Suprapubic skin (tissue), 4 donors: Measurements from ENCODE around the gene KDM6A. TPM values are rescaled to one million over a fixed set of nuclear protein-coding genes. Genes with fewer than 3 reads are reported as not detected.

Source experiments
- DNase-seq, 2 donors: peaks; one replicate each; pipeline ENCODE4 v3.0.0-alpha.2; 2019; ENCODE audit warnings: low spot score in 2 of 2
- H3K27ac ChIP-seq: fragments of 200-600 bp; sonication (generic); one replicate; pipeline ENCODE4 v1.5.1; 2019
- H3K27me3 ChIP-seq: fragments of 200-600 bp; sonication (generic); one replicate; pipeline ENCODE4 v1.5.1; 2019
- H3K36me3 ChIP-seq: fragments of 200-600 bp; sonication (generic); one replicate; pipeline ENCODE4 v1.5.1; 2019
- H3K4me1 ChIP-seq: fragments of 200-600 bp; sonication (generic); one replicate; pipeline ENCODE4 v1.5.1; 2019
- H3K4me3 ChIP-seq: fragments of 200-600 bp; sonication (generic); one replicate; pipeline ENCODE4 v1.5.1; 2019; ENCODE audit warnings: mild to moderate bottlenecking
- H3K9me3 ChIP-seq: fragments of 200-600 bp; sonication (generic); one replicate; pipeline ENCODE4 v1.5.1; 2019
- EP300 ChIP-seq: sonication (generic); formaldehyde crosslinking; IDR thresholded peaks from one replicate; pipeline ENCODE4 v1.6.1; 2017; ENCODE audit warnings: antibody characterized with exemption
- POLR2A ChIP-seq, 2 donors: fragments of 450-650 bp; IDR thresholded peaks; one replicate each; pipeline ENCODE4 v1.6.1; 2017; ENCODE audit warnings: antibody characterized with exemption in 2 of 2, mild to moderate bottlenecking in 2 of 2, moderate library complexity in 2 of 2
- POLR2AphosphoS5 ChIP-seq, 3 donors: sonication (generic); formaldehyde crosslinking; IDR thresholded peaks; one replicate each; pipeline ENCODE4 v1.6.1; 2017; ENCODE audit warnings: antibody characterized with exemption in 3 of 3
- WGBS: methylation state at CpG from one replicate; pipeline ENCODE4 v1.1.5; 2018; 5-methylcytosine and 5-hydroxymethylcytosine counted together
- total RNA-seq, 4 donors: library from RNA; depleted of rRNA; stranded (reverse); fragments of >200 nt; gene quantifications; one replicate each; pipeline ENCODE4 v1.1.0, GENCODE V29; 2016
- TF ChIP-seq, protein P1 (sequence below), 2 donors: fragments of 200-600 bp in 1 of 2; fragments of 450-650 bp in 1 of 2; sonication (generic) in 1 of 2; IDR thresholded peaks; one replicate each; pipeline ENCODE4 v1.5.1; 2016 to 2019; ENCODE audit warnings: antibody characterized with exemption in 2 of 2, mild to moderate bottlenecking in 1 of 2, moderate library complexity in 1 of 2

KDM6A gene
- total RNA-seq, 4 donors from 2014 or later: 45.5 to 140 (median 60.9) TPM

DNA sequence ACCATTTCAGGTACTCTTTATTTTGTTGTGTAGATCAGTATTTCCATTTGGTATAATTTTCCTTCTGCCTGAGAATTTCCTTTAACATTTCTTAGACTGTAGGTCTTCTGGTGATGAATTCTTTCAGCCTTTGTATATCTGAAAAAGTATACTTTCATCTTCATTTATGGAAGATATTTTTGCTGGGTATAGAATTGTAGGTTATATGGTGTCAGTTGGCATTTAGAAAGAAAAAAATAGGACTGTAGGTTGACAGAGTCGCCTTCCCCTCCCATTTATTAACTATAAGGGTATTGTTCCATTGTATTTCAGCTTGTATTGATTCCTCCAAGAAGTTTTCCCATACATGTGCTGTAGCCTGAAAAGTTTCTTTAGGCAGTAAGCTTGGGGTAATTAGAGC is 71.9 kb downstream of the KDM6A start:
- no peak for DNase-seq

DNA sequence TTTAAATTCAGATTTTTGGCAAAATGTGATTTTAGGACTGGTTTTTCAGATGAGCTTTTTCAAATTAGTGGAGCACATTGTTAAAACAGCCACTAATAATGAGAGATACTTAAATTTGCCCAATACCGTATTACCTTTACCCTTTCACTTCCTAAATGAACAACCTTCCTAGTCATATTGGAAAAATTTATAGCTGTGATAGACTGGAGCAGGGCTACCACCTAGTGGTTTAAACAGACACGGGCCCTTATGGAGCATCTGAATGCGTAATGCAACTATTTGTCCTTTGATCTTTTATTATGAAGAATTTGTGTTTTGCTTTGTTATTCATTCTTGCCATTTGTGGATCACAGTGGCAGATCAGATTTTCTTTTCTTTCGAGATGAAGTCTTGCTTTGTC is 72.7 kb downstream of the KDM6A start:
- no peaks in the 10 kb centered on the region for H3K4me1 ChIP-seq
- no peaks in the 10 kb centered on the region for H3K9me3 ChIP-seq
- H3K27ac ChIP-seq: no peak overlapping the region
- WGBS: 82% methylated on average over 4 of the region's 4 CpGs
- H3K27me3 ChIP-seq: no peaks in the 10 kb centered on the region
- TF ChIP-seq POLR2AphosphoS5 (IDR thresholded peaks at IDR 0.05): no peak
- no peak for TF ChIP-seq POLR2A (IDR thresholded peaks at IDR 0.05)
- no peak for TF ChIP-seq EP300
- TF ChIP-seq, protein P1, sequence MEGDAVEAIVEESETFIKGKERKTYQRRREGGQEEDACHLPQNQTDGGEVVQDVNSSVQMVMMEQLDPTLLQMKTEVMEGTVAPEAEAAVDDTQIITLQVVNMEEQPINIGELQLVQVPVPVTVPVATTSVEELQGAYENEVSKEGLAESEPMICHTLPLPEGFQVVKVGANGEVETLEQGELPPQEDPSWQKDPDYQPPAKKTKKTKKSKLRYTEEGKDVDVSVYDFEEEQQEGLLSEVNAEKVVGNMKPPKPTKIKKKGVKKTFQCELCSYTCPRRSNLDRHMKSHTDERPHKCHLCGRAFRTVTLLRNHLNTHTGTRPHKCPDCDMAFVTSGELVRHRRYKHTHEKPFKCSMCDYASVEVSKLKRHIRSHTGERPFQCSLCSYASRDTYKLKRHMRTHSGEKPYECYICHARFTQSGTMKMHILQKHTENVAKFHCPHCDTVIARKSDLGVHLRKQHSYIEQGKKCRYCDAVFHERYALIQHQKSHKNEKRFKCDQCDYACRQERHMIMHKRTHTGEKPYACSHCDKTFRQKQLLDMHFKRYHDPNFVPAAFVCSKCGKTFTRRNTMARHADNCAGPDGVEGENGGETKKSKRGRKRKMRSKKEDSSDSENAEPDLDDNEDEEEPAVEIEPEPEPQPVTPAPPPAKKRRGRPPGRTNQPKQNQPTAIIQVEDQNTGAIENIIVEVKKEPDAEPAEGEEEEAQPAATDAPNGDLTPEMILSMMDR (IDR thresholded peaks at IDR 0.05): no peak
- no peaks in the 10 kb centered on the region for H3K36me3 ChIP-seq
- no peak overlapping the region for H3K4me3 ChIP-seq
- DNase-seq: no peak

More for the DNA sequence above, 71.9 kb downstream of the KDM6A start:
- Histone ChIP-seq H3K4me1 (no peaks in the 10 kb centered on the region), H3K27me3 (no peaks in the 10 kb centered on the region), H3K27ac (no peak overlapping the region), H3K36me3 (no peaks in the 10 kb centered on the region), H3K4me3 (no peak overlapping the region), H3K9me3 (no peaks in the 10 kb centered on the region)
- 100% methylated on average over 1 of the region's 1 CpG for WGBS
- TF ChIP-seq POLR2AphosphoS5 (IDR thresholded peaks at IDR 0.05) (no peak), POLR2A (IDR thresholded peaks at IDR 0.05) (no peak)
- TF ChIP-seq, protein P1 (IDR thresholded peaks at IDR 0.05): no peak

DNA sequence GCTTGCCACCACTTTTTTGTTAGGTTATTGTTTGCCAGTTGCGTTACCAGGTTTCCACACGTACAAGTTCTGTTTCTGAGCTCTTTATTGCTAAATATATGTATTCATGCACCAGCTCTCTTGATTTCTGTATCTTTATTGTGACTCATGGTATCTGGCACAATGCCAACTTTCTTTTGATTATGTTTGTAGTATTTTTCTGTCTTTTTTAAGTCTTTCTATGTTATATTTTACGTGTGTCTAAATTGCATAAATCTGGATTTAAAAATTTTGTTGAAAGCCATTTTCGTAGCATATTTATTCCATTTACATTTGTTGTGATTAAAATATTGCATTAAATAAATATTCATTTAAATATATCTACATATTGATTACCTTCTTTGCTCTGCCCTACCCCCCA is 73.8 kb downstream of the KDM6A start:
- H3K4me3 ChIP-seq: no peak overlapping the region
- TF ChIP-seq POLR2A (IDR thresholded peaks at IDR 0.05) (no peak), EP300 (no peak), POLR2AphosphoS5 (IDR thresholded peaks at IDR 0.05) (no peak)
- TF ChIP-seq, protein P1 (IDR thresholded peaks at IDR 0.05): no peak
- no peak overlapping the region for H3K27ac ChIP-seq
- DNase-seq: no peak
- H3K9me3 ChIP-seq: no peaks in the 10 kb centered on the region
- no peaks in the 10 kb centered on the region for H3K36me3 ChIP-seq
- H3K4me1 ChIP-seq: no peaks in the 10 kb centered on the region
- WGBS: 89% methylated on average over 4 of the region's 4 CpGs
- H3K27me3 ChIP-seq: no peaks in the 10 kb centered on the region

DNA sequence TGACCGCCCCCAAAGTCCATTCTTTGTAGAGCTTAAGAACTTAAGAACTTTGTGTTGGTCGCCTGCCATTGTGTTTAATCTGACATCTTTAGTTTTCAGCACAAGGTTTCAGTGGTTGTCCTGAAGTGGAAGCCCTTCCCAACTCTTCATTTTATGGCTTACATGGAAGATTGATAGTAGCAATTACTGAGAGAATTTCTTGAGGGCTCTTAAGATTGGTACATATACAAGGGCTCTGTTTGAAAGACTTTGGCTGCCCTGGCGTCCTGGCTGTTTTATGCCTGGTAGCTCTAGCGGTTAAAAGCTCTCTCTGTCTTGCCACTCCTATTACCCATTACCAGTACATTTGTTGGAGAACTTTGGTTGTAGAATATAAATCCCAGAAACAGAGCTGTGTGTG is 75.0 kb downstream of the KDM6A start:
- H3K9me3 ChIP-seq: no peaks in the 10 kb centered on the region
- H3K27me3 ChIP-seq: no peaks in the 10 kb centered on the region
- no peak for DNase-seq
- TF ChIP-seq POLR2AphosphoS5 (IDR thresholded peaks at IDR 0.05) (no peak), EP300 (no peak), POLR2A (IDR thresholded peaks at IDR 0.05) (no peak)
- TF ChIP-seq, protein P1 (IDR thresholded peaks at IDR 0.05): no peak
- H3K4me1 ChIP-seq: no peaks in the 10 kb centered on the region
- H3K36me3 ChIP-seq: no peaks in the 10 kb centered on the region
- no peak overlapping the region for H3K27ac ChIP-seq
- H3K4me3 ChIP-seq: no peak overlapping the region
- WGBS: 96% methylated on average over 4 of the region's 4 CpGs

DNA sequence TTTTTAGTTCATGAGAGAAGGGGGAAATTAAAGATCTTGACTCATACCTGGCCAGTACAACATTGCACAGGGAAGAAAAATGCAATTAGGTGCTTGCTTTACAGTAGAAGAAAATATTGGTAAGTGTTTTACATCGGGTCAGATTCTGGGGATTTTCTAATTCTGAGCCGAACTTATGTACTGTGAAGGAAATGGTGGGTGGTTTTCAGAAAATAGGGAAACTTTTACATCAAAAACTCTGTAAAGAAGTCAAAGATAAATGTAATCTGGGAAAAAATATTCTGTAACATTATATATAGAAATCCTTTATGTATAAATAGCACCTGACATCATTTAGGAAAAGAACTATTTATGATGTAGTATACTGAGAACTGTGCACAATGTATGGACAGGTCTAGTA is 75.4 kb downstream of the KDM6A start:
- Histone ChIP-seq H3K4me3 (no peak overlapping the region), H3K4me1 (no peaks in the 10 kb centered on the region), H3K36me3 (no peaks in the 10 kb centered on the region), H3K27ac (no peak overlapping the region), H3K27me3 (no peaks in the 10 kb centered on the region), H3K9me3 (no peaks in the 10 kb centered on the region)
- WGBS: 92% methylated on average over 2 of the region's 2 CpGs
- no peak for DNase-seq
- TF ChIP-seq EP300 (no peak), POLR2AphosphoS5 (IDR thresholded peaks at IDR 0.05) (no peak), POLR2A (IDR thresholded peaks at IDR 0.05) (no peak)
- TF ChIP-seq, protein P1 (IDR thresholded peaks at IDR 0.05): no peak
